IMR-90 (cell line): ENCODE data around the gene CSRNP3. TPM values are rescaled to one million over a fixed set of nuclear protein-coding genes. Genes with fewer than 3 reads are reported as not detected.

Experiments
- ATAC-seq: fragments of 200-7000 bp; cut with Tn5 transposase; 2 replicates; pipeline ENCODE4 v1.9.1; 2020; ENCODE audit warnings: low read depth, mild to moderate bottlenecking, moderate library complexity
- BruUV-seq: library from RNA; stranded (reverse); fragments of 400-500 nt; replicated peaks from 2 replicates; lab custom pipeline; 2021; lab: Mats Ljungman, UMichigan
- CTCF ChIA-PET: fragments of 300-600 bp; formaldehyde crosslinking; extraction: SDS; loops from one replicate; lab custom pipeline; 2021; ENCODE audit warnings: antibody characterized with exemption; lab: Yijun Ruan, JAX
- POLR2A ChIA-PET: fragments of 300-600 bp; sonication (Branson Sonifier 250); formaldehyde crosslinking; loops from one replicate; lab custom pipeline; 2022; ENCODE audit warnings: antibody characterized with exemption; ENCODE audit not compliant: unreplicated experiment; lab: Charles Lee
- DNase-seq: peaks from one replicate; pipeline ENCODE4 v3.0.0; 2013
- H2AFZ ChIP-seq: replicated peaks from 2 replicates; pipeline ENCODE3; 2013; ENCODE audit warnings: low read length, mild to moderate bottlenecking; ENCODE audit not compliant: poor library complexity
- H2AK5ac ChIP-seq: 2 replicates; pipeline ENCODE4 v1.6.1; 2013; ENCODE audit warnings: low read depth, low read length, inconsistent platforms
- H2AK9ac ChIP-seq: replicated peaks from 2 replicates; pipeline ENCODE3; 2013; ENCODE audit warnings: mild to moderate bottlenecking, low read depth, low read length, moderate library complexity; ENCODE audit not compliant: poor library complexity
- H2BK120ac ChIP-seq: 2 replicates; pipeline ENCODE4 v1.6.1; 2013; ENCODE audit warnings: low read depth, low read length, inconsistent platforms
- H2BK15ac ChIP-seq: 3 replicates; pipeline ENCODE4 v1.6.1; 2013; ENCODE audit warnings: low read depth, low read length, inconsistent platforms
- H2BK20ac ChIP-seq: 2 replicates; pipeline ENCODE4 v1.6.1; 2013; ENCODE audit warnings: low read depth, mild to moderate bottlenecking, inconsistent platforms, low read length, moderate library complexity
- H2BK5ac ChIP-seq: 2 replicates; pipeline ENCODE4 v1.6.1; 2013; ENCODE audit warnings: mild to moderate bottlenecking, low read depth, low read length, inconsistent platforms; ENCODE audit not compliant: poor library complexity, severe bottlenecking
- H3K14ac ChIP-seq: replicated peaks from 2 replicates; pipeline ENCODE4 v1.6.1; 2013; ENCODE audit warnings: low read depth, low read length, inconsistent platforms
- H3K18ac ChIP-seq: 2 replicates; pipeline ENCODE4 v1.6.1; 2013; ENCODE audit warnings: low read depth, low read length, control low read depth
- H3K23ac ChIP-seq: 2 replicates; pipeline ENCODE4 v1.6.1; 2013; ENCODE audit warnings: low read depth, low read length, inconsistent platforms
- H3K27ac ChIP-seq: 2 replicates; pipeline ENCODE4 v1.5.1; 2013; ENCODE audit warnings: mild to moderate bottlenecking, control low read depth, low read length; ENCODE audit not compliant: insufficient read depth
- H3K27me3 ChIP-seq: 2 replicates; pipeline ENCODE4 v1.6.1; 2013; ENCODE audit warnings: low read length; ENCODE audit not compliant: control insufficient read depth, insufficient read depth
- H3K36me3 ChIP-seq: 2 replicates; pipeline ENCODE4 v1.6.1; 2013; ENCODE audit warnings: low read length, mixed read lengths; ENCODE audit not compliant: control insufficient read depth, insufficient read depth
- H3K4ac ChIP-seq: 2 replicates; pipeline ENCODE4 v1.6.1; 2013; ENCODE audit warnings: low read depth, low read length, inconsistent platforms
- H3K4me1 ChIP-seq: 2 replicates; pipeline ENCODE4 v1.6.1; 2013; ENCODE audit warnings: low read length, mixed read lengths; ENCODE audit not compliant: control insufficient read depth, insufficient read depth
- H3K4me2 ChIP-seq: 2 replicates; pipeline ENCODE4 v1.6.1; 2013; ENCODE audit warnings: low read depth, mild to moderate bottlenecking, control low read depth, low read length, moderate library complexity
- H3K4me3 ChIP-seq: 2 replicates; pipeline ENCODE4 v1.5.1; 2013; ENCODE audit warnings: low read depth, mild to moderate bottlenecking, control low read depth, low read length, moderate library complexity; ENCODE audit not compliant: insufficient read depth
- H3K56ac ChIP-seq: 2 replicates; pipeline ENCODE4 v1.6.1; 2013; ENCODE audit warnings: low read length, inconsistent platforms; ENCODE audit not compliant: insufficient read depth; ENCODE audit errors: extremely low read depth
- H3K79me1 ChIP-seq, 2 experiments: 2 replicates each; pipeline ENCODE4 v1.6.1; 2013; ENCODE audit warnings: low read length in 2 of 2, inconsistent platforms in 1 of 2, low read depth in 1 of 2
- H3K9ac ChIP-seq: 2 replicates; pipeline ENCODE4 v1.6.1; 2013; ENCODE audit warnings: low read depth, low read length, control low read depth
- H3K9me1 ChIP-seq: 2 replicates; pipeline ENCODE4 v1.6.1; 2013; ENCODE audit warnings: low read length, inconsistent platforms; ENCODE audit not compliant: insufficient read depth
- H3K9me3 ChIP-seq: 2 replicates; pipeline ENCODE4 v1.6.1; 2013; ENCODE audit warnings: low read length; ENCODE audit not compliant: control insufficient read depth, insufficient read depth
- H4K20me1 ChIP-seq: 2 replicates; pipeline ENCODE4 v1.6.1; 2013; ENCODE audit warnings: low read length, inconsistent platforms; ENCODE audit not compliant: insufficient read depth
- H4K5ac ChIP-seq: 2 replicates; pipeline ENCODE4 v1.6.1; 2013; ENCODE audit warnings: mild to moderate bottlenecking, low read depth, low read length, control low read depth
- H4K8ac ChIP-seq, 2 experiments: 2 replicates each; pipeline ENCODE4 v1.6.1; 2013; ENCODE audit warnings: low read depth in 2 of 2, low read length in 2 of 2, control low read depth in 1 of 2, inconsistent platforms in 1 of 2
- H4K91ac ChIP-seq: 2 replicates; pipeline ENCODE4 v1.6.1; 2013; ENCODE audit warnings: low read depth, low read length, inconsistent platforms; ENCODE audit not compliant: insufficient read depth
- BHLHE40 ChIP-seq: fragments of 150-350 bp; IDR thresholded peaks from 2 replicates; pipeline ENCODE4 v1.6.1; 2016; ENCODE audit warnings: mild to moderate bottlenecking, low read depth, low read length
- MAFK ChIP-seq: IDR thresholded peaks from 2 replicates; pipeline ENCODE4 v1.6.1; 2012; ENCODE audit warnings: low read depth, low read length, improper control_type of control experiment
- MAZ ChIP-seq: IDR thresholded peaks from 2 replicates; pipeline ENCODE4 v1.6.1; 2012; ENCODE audit warnings: low read depth, mild to moderate bottlenecking, low read length, improper control_type of control experiment, moderate library complexity, borderline replicate concordance
- RAD21 ChIP-seq: IDR thresholded peaks from 2 replicates; pipeline ENCODE4 v1.6.1; 2012; ENCODE audit warnings: low read length, improper control_type of control experiment
- RCOR1 ChIP-seq: IDR thresholded peaks from 2 replicates; pipeline ENCODE4 v1.6.1; 2012; ENCODE audit warnings: mild to moderate bottlenecking, low read length, improper control_type of control experiment; ENCODE audit not compliant: insufficient replicate concordance
- WGBS, 2 experiments: methylation state at CpG; one replicate each; pipeline versions ENCODE4 v1.1.5 to v1.1.7; 2013; ENCODE audit warnings: missing lambda C conversion rate in 2 of 2; ENCODE audit not compliant: insufficient read length in 1 of 2; ENCODE audit errors: extremely low coverage in 2 of 2; 5-methylcytosine and 5-hydroxymethylcytosine counted together
- dilution Hi-C: fragments of 300-500 bp; cut with HindIII; formaldehyde crosslinking; loops from one replicate; pipeline ENCODE4 v1.14.3; 2018; ENCODE audit warnings: low sequenced_read_pairs; ENCODE audit not compliant: unreplicated experiment
- in situ Hi-C: fragments of 300-500 bp; cut with MboI; formaldehyde crosslinking; loops from 3 replicates; pipeline ENCODE4 v1.14.3; 2019; ENCODE audit warnings: low sequenced_read_pairs, inconsistent platforms, mixed read lengths
- intact Hi-C: fragments of 100-400 bp; cut with micrococcal nuclease; formaldehyde crosslinking; loops from 2 replicates; pipeline ENCODE4 v1.10.0; 2022
- polyA plus RNA-seq, 3 experiments: library from polyadenylated mRNA; depleted of rRNA; stranded (reverse); fragments of >200 nt; gene quantifications; 2 replicates each; pipeline ENCODE4 v1.2.3, GENCODE V29; 2012; ENCODE audit warnings: low replicate concordance in 1 of 3
- total RNA-seq: library from RNA; depleted of rRNA; stranded (reverse); fragments of >200 nt; gene quantifications from 2 replicates; pipeline ENCODE4 v1.2.3, GENCODE V29; 2012

The CSRNP3 gene
- total and polyA plus RNA-seq, 2 of the 4 experiments (the other 2 are of a cell fraction): 0.21 to 0.72 TPM

DNA sequence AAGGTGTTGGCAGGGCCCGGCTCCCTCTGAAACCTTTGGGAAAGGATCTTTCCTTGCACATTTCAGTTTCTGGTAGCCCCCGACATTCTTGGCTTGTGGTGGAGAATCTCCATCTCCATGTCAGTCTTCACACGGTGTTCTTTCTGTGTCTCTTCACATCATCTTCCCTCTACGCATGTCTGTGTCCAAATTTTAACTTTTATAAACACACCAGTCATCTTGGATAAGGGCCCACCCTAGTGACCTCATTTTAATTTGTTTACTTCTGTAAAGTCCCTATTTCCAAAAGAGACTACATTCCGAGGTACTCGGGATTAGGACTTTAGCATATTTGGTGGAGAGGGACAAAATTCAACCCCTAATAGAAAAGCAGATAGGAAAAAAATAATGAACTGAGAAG, 186.2 kb downstream of the CSRNP3 start:
- in situ Hi-C loops (no loop called here), intact Hi-C loops (no loop called here), dilution Hi-C loops (no loop called here)
- H2BK15ac ChIP-seq: no peak overlapping the region
- no peak for ATAC-seq
- no peak for DNase-seq
- no peak overlapping the region for H3K4ac ChIP-seq
- H4K20me1 ChIP-seq: no peaks in the 10 kb centered on the region
- no peaks in the 10 kb centered on the region for H3K9me3 ChIP-seq
- no peak overlapping the region for H3K56ac ChIP-seq
- no peak overlapping the region for H3K27ac ChIP-seq
- no peak overlapping the region for H2BK120ac ChIP-seq
- 80% methylated on average over 1 of the region's 6 CpGs; no CpG with 5 or more reads in 1 of the 2 experiments for WGBS, 2 experiments
- no peak overlapping the region for H2AK9ac ChIP-seq
- H3K18ac ChIP-seq: no peak overlapping the region
- H3K4me1 ChIP-seq: no peaks in the 10 kb centered on the region
- H4K5ac ChIP-seq: no peak overlapping the region
- no peak for TF ChIP-seq MAFK
- no peak for TF ChIP-seq BHLHE40
- no peak for TF ChIP-seq RAD21
- TF ChIP-seq RCOR1: no peak
- no peak for TF ChIP-seq MAZ
- no peak overlapping the region for H3K4me3 ChIP-seq
- no peak overlapping the region for H2BK20ac ChIP-seq
- H2BK5ac ChIP-seq: no peak overlapping the region
- CTCF ChIA-PET: no interaction called here
- H3K27me3 ChIP-seq: no peaks in the 10 kb centered on the region
- H3K14ac ChIP-seq: no peak overlapping the region
- no peak overlapping the region for H2AK5ac ChIP-seq
- no peak overlapping the region for H4K91ac ChIP-seq
- H3K9me1 ChIP-seq: no peaks in the 10 kb centered on the region
- no peak overlapping the region for H3K23ac ChIP-seq
- H3K4me2 ChIP-seq: no peak overlapping the region
- H2AFZ ChIP-seq: no peak overlapping the region
- no TSS peak for BruUV-seq
- no peak overlapping the region for H4K8ac ChIP-seq
- POLR2A ChIA-PET: no interaction called here
- H3K9ac ChIP-seq: no peak overlapping the region
- no peaks in the 10 kb centered on the region for H3K79me1 ChIP-seq
- H3K36me3 ChIP-seq: no peaks in the 10 kb centered on the region
